ENCODE measurements around the gene KRTAP27-1. TPM values are rescaled to one million over a fixed set of nuclear protein-coding genes. Genes with fewer than 3 reads are reported as not detected.

Gene KRTAP27-1
- total and polyA plus RNA-seq, 8 donors = not detected

DNA sequence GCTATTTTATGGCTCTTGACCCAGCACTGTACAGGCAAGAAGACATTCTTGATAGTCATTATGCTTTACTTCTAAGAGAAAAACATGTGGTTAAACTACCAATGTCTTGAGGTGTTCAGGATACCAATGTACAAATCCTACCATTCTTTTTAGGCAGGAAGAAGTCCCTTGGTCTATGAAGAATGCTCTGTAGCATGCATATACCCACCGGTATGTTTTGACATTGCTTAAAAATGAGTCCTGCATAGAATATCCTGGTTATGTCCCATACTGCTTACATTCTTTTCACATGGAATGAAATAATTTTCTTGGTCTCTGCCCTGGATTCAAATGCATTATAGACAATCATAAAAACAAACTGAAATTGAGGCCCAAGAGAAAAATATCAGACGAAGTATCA lies 4.8 kb downstream of the KRTAP27-1 start:
- no peak for DNase-seq
- no peak for ATAC-seq
- H3K27ac ChIP-seq = no peak overlapping the region
- no peaks in the 10 kb centered on the region for H3K27me3 ChIP-seq
- no peak overlapping the region for H3K4me3 ChIP-seq
- no peaks in the 10 kb centered on the region for H3K36me3 ChIP-seq
- intact Hi-C loops (cut with DNase I) = loop anchor here in 1 of 3 donors (10.0 kb wide), 1 partner anchor 752 kb away; no protein-coding TSS in a partner anchor
- no peaks in the 10 kb centered on the region for H3K4me1 ChIP-seq
- no peak for FAIRE-seq
- WGBS, 2 donors = 90 to 93% methylated on average over 2 of the region's 2 CpGs
- H3K9me3 ChIP-seq = no peaks in the 10 kb centered on the region
- TF ChIP-seq, protein P1, sequence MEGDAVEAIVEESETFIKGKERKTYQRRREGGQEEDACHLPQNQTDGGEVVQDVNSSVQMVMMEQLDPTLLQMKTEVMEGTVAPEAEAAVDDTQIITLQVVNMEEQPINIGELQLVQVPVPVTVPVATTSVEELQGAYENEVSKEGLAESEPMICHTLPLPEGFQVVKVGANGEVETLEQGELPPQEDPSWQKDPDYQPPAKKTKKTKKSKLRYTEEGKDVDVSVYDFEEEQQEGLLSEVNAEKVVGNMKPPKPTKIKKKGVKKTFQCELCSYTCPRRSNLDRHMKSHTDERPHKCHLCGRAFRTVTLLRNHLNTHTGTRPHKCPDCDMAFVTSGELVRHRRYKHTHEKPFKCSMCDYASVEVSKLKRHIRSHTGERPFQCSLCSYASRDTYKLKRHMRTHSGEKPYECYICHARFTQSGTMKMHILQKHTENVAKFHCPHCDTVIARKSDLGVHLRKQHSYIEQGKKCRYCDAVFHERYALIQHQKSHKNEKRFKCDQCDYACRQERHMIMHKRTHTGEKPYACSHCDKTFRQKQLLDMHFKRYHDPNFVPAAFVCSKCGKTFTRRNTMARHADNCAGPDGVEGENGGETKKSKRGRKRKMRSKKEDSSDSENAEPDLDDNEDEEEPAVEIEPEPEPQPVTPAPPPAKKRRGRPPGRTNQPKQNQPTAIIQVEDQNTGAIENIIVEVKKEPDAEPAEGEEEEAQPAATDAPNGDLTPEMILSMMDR (IDR thresholded peaks at IDR 0.05) = no peak

DNA sequence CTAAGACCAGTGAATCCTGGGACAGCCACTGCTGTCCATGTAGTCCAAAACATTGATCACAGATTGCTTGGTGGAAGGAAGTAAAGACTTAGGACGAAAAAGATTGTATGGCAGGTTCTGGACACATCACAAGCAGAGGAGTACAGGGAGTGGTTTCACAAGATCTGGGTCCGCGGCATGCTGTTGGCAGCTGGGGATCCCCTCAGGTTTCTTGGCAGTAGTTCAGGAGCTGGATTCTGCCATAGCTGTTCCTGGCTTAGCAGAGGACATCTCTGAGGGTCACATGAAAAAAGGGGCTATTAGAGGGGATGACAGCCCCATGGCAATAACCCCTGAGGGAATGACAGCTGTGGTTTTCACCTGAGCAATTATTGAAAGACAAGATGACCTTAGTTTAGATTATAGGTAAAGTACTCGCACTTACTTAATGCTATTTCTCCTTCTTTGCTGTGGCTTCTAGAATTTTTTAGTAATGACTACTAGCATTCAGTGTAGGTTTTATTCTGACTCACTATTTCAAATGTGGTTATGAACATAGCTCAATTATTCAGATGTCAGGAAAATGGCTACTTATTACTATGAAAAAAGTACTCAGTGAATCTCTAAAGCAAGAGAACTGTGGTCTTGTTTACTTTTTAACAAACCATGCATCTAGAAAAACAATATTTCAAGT lies 8.2 kb downstream of the KRTAP27-1 start:
- no peaks in the 10 kb centered on the region for H3K4me1 ChIP-seq
- FAIRE-seq (no peak), DNase-seq (no peak), ATAC-seq (no peak)
- H3K27me3 ChIP-seq = no peaks in the 10 kb centered on the region
- no peak overlapping the region for H3K27ac ChIP-seq
- TF ChIP-seq, protein P1 (IDR thresholded peaks at IDR 0.05) = no peak
- WGBS, 2 donors = 75 to 81% methylated on average over 4 of the region's 4 CpGs
- H3K4me3 ChIP-seq = no peak overlapping the region
- H3K36me3 ChIP-seq = no peaks in the 10 kb centered on the region
- H3K9me3 ChIP-seq = no peaks in the 10 kb centered on the region
- intact Hi-C loops (cut with DNase I) = no loop called here

DNA sequence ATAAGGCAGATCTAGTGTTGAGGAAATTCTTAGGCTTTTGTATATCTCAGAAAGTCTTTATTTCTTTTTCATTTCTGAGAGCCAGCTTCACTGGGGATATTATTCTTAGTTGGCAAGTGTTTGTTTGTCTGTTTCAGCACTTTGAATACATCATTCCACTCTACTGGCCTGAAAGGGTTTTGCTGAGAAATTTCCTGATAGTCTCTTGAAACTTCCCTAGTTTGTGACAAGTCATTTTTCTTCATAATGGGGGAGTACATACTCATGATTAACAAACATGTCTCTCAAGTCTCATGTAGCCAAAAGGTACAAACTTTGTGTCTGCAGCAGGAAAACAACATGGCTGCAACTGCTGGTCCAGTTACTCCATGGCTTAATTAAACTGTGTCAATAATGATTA lies 11.1 kb downstream of the KRTAP27-1 start:
- TF ChIP-seq, protein P1 (IDR thresholded peaks at IDR 0.05) = no peak
- no peaks in the 10 kb centered on the region for H3K36me3 ChIP-seq
- H3K9me3 ChIP-seq = no peaks in the 10 kb centered on the region
- H3K27ac ChIP-seq = no peak overlapping the region
- H3K4me1 ChIP-seq = no peaks in the 10 kb centered on the region
- no peaks in the 10 kb centered on the region for H3K27me3 ChIP-seq
- FAIRE-seq = no peak
- intact Hi-C loops (cut with DNase I) = no loop called here
- ATAC-seq = no peak
- H3K4me3 ChIP-seq = no peak overlapping the region
- no peak for DNase-seq

DNA sequence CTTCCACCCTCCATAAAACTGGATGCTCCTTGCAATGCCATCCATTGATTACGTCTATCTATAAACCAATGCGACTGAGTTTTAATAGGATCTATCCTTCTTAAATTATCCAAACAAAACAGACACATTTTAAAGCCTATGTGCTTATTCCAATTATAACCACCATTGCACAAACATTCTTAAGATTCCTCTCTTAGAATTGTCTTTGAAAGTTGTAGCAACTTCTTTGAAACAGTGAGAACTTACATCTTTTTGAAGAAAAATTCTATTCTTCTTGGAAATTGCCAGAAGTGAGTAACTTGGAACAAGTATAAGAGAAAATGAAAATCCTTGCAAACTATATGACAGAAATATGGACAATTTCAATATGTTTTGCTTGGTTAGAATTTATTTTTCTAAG lies 17.3 kb downstream of the KRTAP27-1 start, which contains the start of gene KRTAP26-1:
KRTAP26-1 (minus strand) TSS at position 101 of the 400 bp plus-strand sequence. CDS start 280 bp downstream, outside the sequence.
- H3K4me3 ChIP-seq = no peak within 1 kb of the TSS
- H3K36me3 ChIP-seq = no peaks in the 10 kb centered on the region
- TF ChIP-seq, protein P1 (IDR thresholded peaks at IDR 0.05) = no peak
- 90 to 93% methylated on average over 2 of the region's 2 CpGs for WGBS, 2 donors
- ATAC-seq (no peak), FAIRE-seq (no peak), DNase-seq (no peak)
- no peak within 1 kb of the TSS for H3K27ac ChIP-seq
- no peaks in the 10 kb centered on the region for H3K4me1 ChIP-seq
- intact Hi-C loops (cut with DNase I) = no loop called here
- H3K9me3 ChIP-seq = no peaks in the 10 kb centered on the region
- H3K27me3 ChIP-seq = no peaks in the 10 kb centered on the region

- WGBS, 2 donors = 83 to 85% methylated on average over 2 of the region's 2 CpGs
- Histone ChIP-seq H3K9me3 (no peaks in the 10 kb centered on the region), H3K27ac (no peak overlapping the region), H3K4me3 (no peak overlapping the region), H3K27me3 (no peaks in the 10 kb centered on the region), H3K4me1 (no peaks in the 10 kb centered on the region), H3K36me3 (no peaks in the 10 kb centered on the region)
- FAIRE-seq (no peak), ATAC-seq (no peak), DNase-seq (no peak)
- TF ChIP-seq, protein P1 (IDR thresholded peaks at IDR 0.05) = no peak
- intact Hi-C loops (cut with DNase I) = no loop called here
These were observed 21.8 kb downstream of the KRTAP27-1 start for GRCh38 chr21:30315701-30316100.
